ENCODE data around the gene CD300H.
"Not testable (repeated sequence)": the region's sequence is repeated elsewhere in the genome, so short reads cannot be mapped to it uniquely, and the experiment has no call there.

Gene CD300H

GRCh38 chr17:74525465-74525725 is 41.9 kb downstream of the CD300H start:
- DNase-seq, result no peak

- no peak for DNase-seq
Observed at GRCh38 chr17:74524653-74525464, 42.5 kb downstream of the CD300H start.

GRCh38 chr17:74523308-74523707 is 44.0 kb downstream of the CD300H start:
- no peak for DNase-seq

- no peak for DNase-seq
Observed at GRCh38 chr17:74522381-74523105, 44.8 kb downstream of the CD300H start.

GRCh38 chr17:74521701-74522201 is 45.6 kb downstream of the CD300H start:
- no peak for DNase-seq

- DNase-seq, result no peak
Observed at GRCh38 chr17:74520790-74521480, 46.4 kb downstream of the CD300H start.

- no peak for DNase-seq
Observed at GRCh38 chr17:74520016-74520434, 47.3 kb downstream of the CD300H start.

- not testable (repeated sequence) for DNase-seq
Observed at GRCh38 chr17:74518413-74518981, 48.8 kb downstream of the CD300H start.

GRCh38 chr17:74516561-74517328 is 50.6 kb downstream of the CD300H start:
- no peak for DNase-seq

GRCh38 chr17:74515941-74516340 is 51.4 kb downstream of the CD300H start:
- DNase-seq, result no peak

GRCh38 chr17:74514632-74515334 is 52.5 kb downstream of the CD300H start:
- DNase-seq, result no peak

- no peak for DNase-seq
Observed at GRCh38 chr17:74513987-74514631, 53.2 kb downstream of the CD300H start.

- DNase-seq, result no peak
Observed at GRCh38 chr17:74512624-74513091, 54.7 kb downstream of the CD300H start.

- DNase-seq, result no peak
Observed at GRCh38 chr17:74512036-74512435, 55.3 kb downstream of the CD300H start.

Data from CD4-positive, alpha-beta T cell treated with Interleukin-17A for 4 hours (primary cell).